Left lung (tissue), 10 donors: ENCODE measurements around the gene MOB1B. TPM values are rescaled to one million over a fixed set of nuclear protein-coding genes. Genes with fewer than 3 reads are reported as not detected.

Experiments
- ATAC-seq: fragments of 200-7000 bp; cut with Tn5 transposase; one replicate; pipeline ENCODE4 v1.9.1; 2020; ENCODE audit warnings: moderate library complexity
- DNase-seq, 4 donors: peaks; one replicate each; pipeline ENCODE4 v3.0.0-alpha.2; 2013 to 2020
- H3K27ac ChIP-seq, 2 donors: fragments of 200-600 bp; sonication (generic) in 1 of 2; one replicate each; pipeline versions ENCODE4 v1.5.0 to v1.8.0; 2020 to 2021
- H3K27me3 ChIP-seq, 2 donors: fragments of 200-600 bp; sonication (generic) in 1 of 2; one replicate each; pipeline versions ENCODE4 v1.5.0 to v1.8.0; 2020 to 2021
- H3K36me3 ChIP-seq, 2 donors: fragments of 200-600 bp; sonication (generic) in 1 of 2; one replicate each; pipeline versions ENCODE4 v1.5.0 to v1.8.0; 2020 to 2021
- H3K4me1 ChIP-seq, 2 donors: fragments of 200-600 bp; one replicate each; pipeline ENCODE4 v1.8.0; 2021
- H3K4me3 ChIP-seq, 2 donors: fragments of 200-600 bp; sonication (generic) in 1 of 2; one replicate each; pipeline versions ENCODE4 v1.5.0 to v1.8.0; 2020 to 2021; ENCODE audit warnings: mild to moderate bottlenecking in 1 of 2
- H3K9me3 ChIP-seq, 2 donors: fragments of 200-600 bp; sonication (generic) in 1 of 2; one replicate each; pipeline versions ENCODE4 v1.5.0 to v1.8.0; 2020 to 2021
- CTCF ChIP-seq, 2 donors: fragments of 200-600 bp; sonication (generic) in 1 of 2; IDR thresholded peaks; one replicate each; pipeline versions ENCODE4 v1.5.0 to v1.8.0; 2021; ENCODE audit warnings: antibody characterized with exemption in 2 of 2
- intact Hi-C, 2 donors: fragments of 100-400 bp; cut with DNase I; formaldehyde crosslinking; loops; one replicate each; pipeline versions ENCODE4 v1.11.2 to v1.14.2; 2022
- polyA plus RNA-seq, 6 donors: library from polyadenylated mRNA; unstranded; fragments of 120-200 nt; gene quantifications; one replicate each; pipeline ENCODE4 v1.2.1, GENCODE V29; 2013; ENCODE audit not compliant: insufficient read length in 6 of 6
- total RNA-seq, 2 donors: library from RNA; stranded (reverse); fragmentation: NEBNext Ultra II Directional; extraction: Animal tissue kit (Norgen Biotek cat#: 25700); gene quantifications; one replicate each; pipeline ENCODE4 v1.2.1, GENCODE V29; 2021
- donor health status: DM: no; HTN: yes; CAD: no.
- donor health status: DM: no; HTN: no; CAD: no.

MOB1B gene
- total and polyA plus RNA-seq, 8 donors = 28.3 to 51.3 (median 45.6) TPM

- DNase-seq = no peak
- H3K9me3 ChIP-seq = no peaks in the 10 kb centered on the region
- intact Hi-C loops = no loop called here
- no peak for TF ChIP-seq CTCF (IDR thresholded peaks at IDR 0.05)
- H3K27me3 ChIP-seq = no peaks in the 10 kb centered on the region
- no peak overlapping the region for H3K27ac ChIP-seq
- H3K36me3 ChIP-seq = peaks cover 0 to 11% of the 10 kb centered on the region in 2 donors
- H3K4me1 ChIP-seq = peaks cover 0 to 3% of the 10 kb centered on the region in 2 donors
- no peak overlapping the region for H3K4me3 ChIP-seq
- ATAC-seq = no peak
Measured at GRCh38 chr4:70908993-70909556, 6.9 kb downstream of the MOB1B start.

GRCh38 chr4:70914000-70914399 lies 11.8 kb downstream of the MOB1B start:
- no peak overlapping the region for H3K27ac ChIP-seq
- peaks cover 7 to 11% of the 10 kb centered on the region in 2 donors for H3K4me1 ChIP-seq
- no peak overlapping the region for H3K4me3 ChIP-seq
- intact Hi-C loops = no loop called here
- H3K36me3 ChIP-seq = no peaks in the 10 kb centered on the region
- DNase-seq = no peak
- H3K27me3 ChIP-seq = no peaks in the 10 kb centered on the region
- ATAC-seq = no peak
- no peak for TF ChIP-seq CTCF (IDR thresholded peaks at IDR 0.05)
- no peaks in the 10 kb centered on the region for H3K9me3 ChIP-seq

GRCh38 chr4:70914631-70915030 lies 12.5 kb downstream of the MOB1B start:
- intact Hi-C loops = no loop called here
- Histone ChIP-seq H3K4me1 (peaks cover 7 to 11% of the 10 kb centered on the region in 2 donors), H3K4me3 (no peak overlapping the region), H3K9me3 (no peaks in the 10 kb centered on the region), H3K36me3 (no peaks in the 10 kb centered on the region), H3K27me3 (no peaks in the 10 kb centered on the region), H3K27ac (peak overlapping the region in 1 of 2 donors; percentile 47)
- ATAC-seq (peak; percentile 93), DNase-seq (peak in 2 of 4 donors; percentile 37 to 41)
- TF ChIP-seq CTCF (IDR thresholded peaks at IDR 0.05) = no peak

- Histone ChIP-seq H3K27me3 (no peaks in the 10 kb centered on the region), H3K9me3 (no peaks in the 10 kb centered on the region), H3K27ac (peak overlapping the region; percentile 43 to 47), H3K4me3 (no peak overlapping the region), H3K36me3 (no peaks in the 10 kb centered on the region), H3K4me1 (peaks cover 7 to 11% of the 10 kb centered on the region in 2 donors)
- DNase-seq (peak in 2 of 4 donors; percentile 34 to 43), ATAC-seq (peak; percentile 67)
- TF ChIP-seq CTCF (IDR thresholded peaks at IDR 0.05) = no peak
- intact Hi-C loops = no loop called here
Measured at GRCh38 chr4:70915036-70915815, 13.1 kb downstream of the MOB1B start.

- intact Hi-C loops = no loop called here
Measured at GRCh38 chr4:70915874-70916559, 13.8 kb downstream of the MOB1B start.

More at GRCh38 chr4:70915874-70916559, 13.8 kb downstream of the MOB1B start:
- Histone ChIP-seq H3K36me3 (no peaks in the 10 kb centered on the region), H3K27me3 (no peaks in the 10 kb centered on the region), H3K27ac (peak overlapping the region in 1 of 2 donors; percentile 47), H3K4me1 (peaks cover 7 to 11% of the 10 kb centered on the region in 2 donors), H3K4me3 (no peak overlapping the region), H3K9me3 (no peaks in the 10 kb centered on the region)
- DNase-seq (no peak), ATAC-seq (no peak)
- TF ChIP-seq CTCF (IDR thresholded peaks at IDR 0.05) = no peak
